ENCODE results near the gene COX4I1. TPM values are rescaled to one million over a fixed set of nuclear protein-coding genes. Genes with fewer than 3 reads are reported as not detected.
A peak's percentile ranks its signal among the peaks of the same experiment; 100 is the strongest.

The COX4I1 gene
- total RNA-seq, 1 experiment from 2014 or later: 506 TPM

DNA sequence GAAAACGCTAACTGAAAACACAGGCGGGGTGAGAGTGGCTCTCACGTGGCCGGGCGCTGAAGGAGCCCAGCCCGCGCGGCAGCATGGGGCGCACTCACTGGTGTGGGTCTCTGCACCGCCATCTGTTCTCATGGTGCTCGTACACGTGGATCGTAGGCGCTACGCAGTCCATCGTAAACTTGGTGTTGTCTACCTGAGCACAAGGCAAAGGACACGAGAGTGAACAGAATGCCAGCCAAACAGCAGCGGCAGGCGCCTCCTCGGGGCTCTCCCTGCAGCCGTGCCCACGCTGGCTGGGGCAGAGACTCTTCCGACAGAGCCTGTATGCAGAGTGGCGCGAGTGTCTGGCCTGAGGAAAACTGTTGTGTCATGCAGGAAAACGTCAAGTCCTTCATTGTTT is 19.2 kb upstream of the COX4I1 start:
- Histone ChIP-seq H3K27me3 (ENCODE audit: insufficient read depth, low read length) (no peaks in the 10 kb centered on the region), H3K4ac (ENCODE audit: low read depth, low read length) (no peak overlapping the region), H3K18ac (ENCODE audit: insufficient read length, low read depth, low read length) (no peak overlapping the region), H2BK5ac (ENCODE audit: insufficient read length, low read length) (no peak overlapping the region), H3K79me2 (ENCODE audit: insufficient read depth, low read length) (no peaks in the 10 kb centered on the region), H3K56ac (ENCODE audit: insufficient read length, low read depth, low read length) (no peak overlapping the region), H4K5ac (ENCODE audit: insufficient read length, low read depth, low read length) (no peak overlapping the region), H3K79me1 (ENCODE audit: insufficient read depth, low read depth, low read length, poor library complexity, severe bottlenecking) (no peaks in the 10 kb centered on the region), H2AK5ac (ENCODE audit: insufficient read length, low read length) (no peak overlapping the region), H2BK12ac (ENCODE audit: insufficient read length, low read depth, low read length) (no peak overlapping the region), H3K4me2 (ENCODE audit: insufficient read depth, insufficient read length, low read length) (no peak overlapping the region), H2BK15ac (ENCODE audit: low read depth, low read length) (no peak overlapping the region), H3K9me3 (ENCODE audit: control insufficient read depth, low read depth, low read length) (no peaks in the 10 kb centered on the region), H2AFZ (ENCODE audit: low read length) (no peak overlapping the region), H2BK120ac (ENCODE audit: low read depth, low read length, poor library complexity, severe bottlenecking) (no peak overlapping the region), H3K4me1 (ENCODE audit: insufficient read depth, low read length) (no peaks in the 10 kb centered on the region), H4K20me1 (ENCODE audit: control insufficient read depth, insufficient read depth, insufficient read length) (no peaks in the 10 kb centered on the region), H4K91ac (ENCODE audit: insufficient read length, low read depth, low read length) (no peak overlapping the region), H3K23me2 (ENCODE audit: insufficient read length, low read depth, low read length, poor library complexity, severe bottlenecking) (no peaks in the 10 kb centered on the region), H3K14ac (ENCODE audit: insufficient read depth, low read length) (no peak overlapping the region), H2BK20ac (ENCODE audit: low read depth, low read length, poor library complexity, severe bottlenecking) (no peak overlapping the region), H3K27ac (ENCODE audit: insufficient read length, low read depth, low read length) (no peak overlapping the region), H3K9ac (ENCODE audit: extremely low read depth, insufficient read length, low read length) (no peak overlapping the region), H3K23ac (ENCODE audit: insufficient read length, low read depth, low read length) (no peak overlapping the region), H3T11ph (ENCODE audit: low read length) (no peak overlapping the region), H4K8ac (replicated peaks; ENCODE audit: insufficient read length, low read depth, low read length) (no peak overlapping the region)
- H3K4me3 Mint-ChIP-seq: peak overlapping the region in 1 of 2 experiments; percentile 18; a peak in 1 of 5 replicates
- DNase-seq: no peak
- WGBS (ENCODE audit: extremely low coverage, insufficient read length, low lambda C conversion rate): no CpG with 5 or more reads among the region's 26 CpGs
- H3K4me1 Mint-ChIP-seq: no peaks in the 10 kb centered on the region
- peaks cover 17 to 58% (median 44%) of the 10 kb centered on the region in 3 experiments; a peak in 6 of 7 replicates for H3K36me3 Mint-ChIP-seq (ENCODE audit: insufficient read depth in 1 of 3, low read depth in 3 of 3)
- no peaks in the 10 kb centered on the region for H3K27me3 Mint-ChIP-seq (ENCODE audit: low read depth)
- H3K27ac Mint-ChIP-seq: peak overlapping the region in 1 of 3 experiments; percentile 87; a peak in 1 of 7 replicates
- TF ChIP-seq, protein P1, sequence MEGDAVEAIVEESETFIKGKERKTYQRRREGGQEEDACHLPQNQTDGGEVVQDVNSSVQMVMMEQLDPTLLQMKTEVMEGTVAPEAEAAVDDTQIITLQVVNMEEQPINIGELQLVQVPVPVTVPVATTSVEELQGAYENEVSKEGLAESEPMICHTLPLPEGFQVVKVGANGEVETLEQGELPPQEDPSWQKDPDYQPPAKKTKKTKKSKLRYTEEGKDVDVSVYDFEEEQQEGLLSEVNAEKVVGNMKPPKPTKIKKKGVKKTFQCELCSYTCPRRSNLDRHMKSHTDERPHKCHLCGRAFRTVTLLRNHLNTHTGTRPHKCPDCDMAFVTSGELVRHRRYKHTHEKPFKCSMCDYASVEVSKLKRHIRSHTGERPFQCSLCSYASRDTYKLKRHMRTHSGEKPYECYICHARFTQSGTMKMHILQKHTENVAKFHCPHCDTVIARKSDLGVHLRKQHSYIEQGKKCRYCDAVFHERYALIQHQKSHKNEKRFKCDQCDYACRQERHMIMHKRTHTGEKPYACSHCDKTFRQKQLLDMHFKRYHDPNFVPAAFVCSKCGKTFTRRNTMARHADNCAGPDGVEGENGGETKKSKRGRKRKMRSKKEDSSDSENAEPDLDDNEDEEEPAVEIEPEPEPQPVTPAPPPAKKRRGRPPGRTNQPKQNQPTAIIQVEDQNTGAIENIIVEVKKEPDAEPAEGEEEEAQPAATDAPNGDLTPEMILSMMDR (conservative IDR thresholded peaks at IDR 0.05): no peak
- no peaks in the 10 kb centered on the region for H3K9me3 Mint-ChIP-seq

All from H9 (cell line).